NCI-H2196 treated with DMSO at 0.1 percent for 48 hours (cell line): ENCODE measurements around the gene HS6ST3.
"Not testable (repeated sequence)": the region's sequence is repeated elsewhere in the genome, so short reads cannot be mapped to it uniquely, and the experiment has no call there.

ENCODE experiments used
- DNase-seq: peaks from one replicate; lab custom pipeline; 2025; ENCODE audit not compliant: unreplicated experiment; lab: John Stamatoyannopoulos, UW

The HS6ST3 gene

DNA sequence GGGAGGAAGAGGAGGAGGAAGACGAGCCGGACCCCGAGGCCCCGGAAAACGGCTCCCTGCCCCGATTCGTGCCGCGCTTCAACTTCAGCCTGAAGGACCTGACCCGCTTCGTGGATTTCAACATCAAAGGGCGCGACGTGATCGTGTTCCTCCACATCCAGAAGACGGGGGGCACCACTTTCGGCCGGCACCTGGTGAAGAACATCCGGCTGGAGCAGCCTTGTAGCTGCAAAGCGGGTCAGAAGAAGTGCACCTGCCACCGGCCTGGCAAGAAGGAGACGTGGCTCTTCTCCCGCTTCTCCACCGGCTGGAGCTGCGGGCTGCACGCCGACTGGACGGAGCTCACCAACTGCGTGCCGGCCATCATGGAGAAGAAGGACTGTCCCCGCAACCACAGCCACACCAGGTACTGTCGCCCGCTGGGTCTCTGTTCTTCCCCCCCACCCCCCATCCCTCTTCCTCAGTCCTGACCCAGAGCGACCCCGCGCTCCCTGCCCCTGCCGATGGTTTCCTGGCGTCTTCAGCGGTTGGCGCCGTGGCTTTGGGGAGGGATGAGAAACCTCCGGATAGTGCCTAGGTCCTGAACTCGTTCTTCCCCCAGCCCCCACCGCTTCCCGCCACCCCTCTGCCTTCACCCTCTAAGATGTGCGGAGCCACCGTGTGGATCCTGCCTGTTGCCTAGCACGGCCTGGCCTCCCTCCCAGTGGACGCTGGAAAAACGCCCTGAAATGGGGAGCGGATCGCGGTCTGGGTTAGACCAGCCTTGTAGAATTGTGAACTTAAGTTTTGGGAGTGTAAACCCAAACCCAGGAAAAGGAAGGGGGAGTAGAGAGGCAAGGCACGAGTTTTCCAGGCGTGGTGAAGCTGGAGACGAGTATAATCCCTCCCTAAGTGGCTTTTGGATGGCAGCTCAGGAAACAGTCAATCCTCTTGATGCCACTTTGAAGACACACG lies 1.5 kb downstream of the HS6ST3 start:
- DNase-seq: no peak

DNA sequence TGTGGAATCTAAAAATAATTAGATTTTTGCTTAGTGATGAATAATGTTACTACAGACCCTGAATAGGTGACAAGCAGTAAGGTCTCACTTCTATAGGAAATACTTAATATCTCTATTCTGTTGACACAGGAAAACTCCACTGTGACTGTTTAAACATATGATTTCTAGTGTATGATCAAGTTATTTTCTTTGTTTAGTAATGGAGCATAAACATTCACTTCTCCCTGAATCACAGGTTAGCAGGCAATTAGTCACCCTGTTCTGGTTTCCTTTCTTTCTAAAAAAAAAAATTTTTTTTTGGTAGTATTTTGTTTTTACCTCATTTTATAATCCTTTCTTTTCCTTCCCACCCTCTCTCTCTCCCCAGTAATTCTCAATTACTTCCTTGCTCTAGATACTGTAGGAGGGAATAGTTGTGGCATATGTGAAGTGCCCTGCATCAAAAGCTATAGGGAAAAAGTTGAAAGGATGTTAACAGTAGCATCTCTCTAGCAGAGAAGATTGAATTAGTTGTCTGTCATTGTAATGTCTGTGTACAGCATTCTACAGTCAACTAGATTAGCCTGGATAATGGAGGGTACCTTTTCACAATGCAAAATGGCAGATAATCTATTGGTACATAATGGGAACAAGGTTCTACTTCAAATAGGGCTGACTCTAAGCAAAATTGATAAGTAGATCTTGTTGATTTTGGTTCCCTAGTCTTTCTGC lies 3.5 kb downstream of the HS6ST3 start:
- DNase-seq: no peak

DNA sequence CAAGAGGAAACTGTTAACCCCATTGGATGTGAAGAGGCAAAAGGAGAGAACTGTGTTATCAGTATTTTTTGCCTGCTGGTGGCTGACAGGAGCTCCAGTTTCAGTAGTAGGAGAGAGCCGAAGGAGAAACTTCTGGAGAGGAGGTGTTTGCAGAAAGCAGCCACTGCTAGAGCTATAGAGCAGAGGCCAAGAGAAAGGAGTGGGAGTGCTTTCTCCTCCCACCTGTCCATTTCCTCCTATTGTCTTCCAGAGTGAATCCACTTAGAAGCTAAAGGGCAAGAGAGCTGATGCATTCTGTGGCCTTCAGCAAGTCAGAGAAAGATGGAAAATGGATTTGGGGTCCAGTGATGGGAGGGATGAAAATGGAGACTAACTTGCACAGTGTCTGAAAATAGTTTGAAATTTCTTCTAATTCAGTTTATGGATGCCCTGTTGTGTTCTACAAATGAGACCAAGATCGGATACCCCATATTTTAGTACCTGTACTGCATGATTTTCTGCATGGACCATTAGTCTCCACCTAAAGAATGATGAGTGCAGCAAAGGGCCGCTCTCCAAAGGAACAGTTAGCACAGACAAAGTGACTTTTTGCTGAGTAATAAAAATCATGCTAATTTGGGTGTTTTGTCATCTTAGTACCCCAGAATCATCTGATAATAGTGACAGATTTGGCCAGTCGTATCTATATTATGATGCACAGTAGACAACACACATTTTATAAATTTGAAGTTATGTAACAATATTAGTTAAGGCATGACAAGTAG lies 10.7 kb downstream of the HS6ST3 start:
- DNase-seq: no peak

DNA sequence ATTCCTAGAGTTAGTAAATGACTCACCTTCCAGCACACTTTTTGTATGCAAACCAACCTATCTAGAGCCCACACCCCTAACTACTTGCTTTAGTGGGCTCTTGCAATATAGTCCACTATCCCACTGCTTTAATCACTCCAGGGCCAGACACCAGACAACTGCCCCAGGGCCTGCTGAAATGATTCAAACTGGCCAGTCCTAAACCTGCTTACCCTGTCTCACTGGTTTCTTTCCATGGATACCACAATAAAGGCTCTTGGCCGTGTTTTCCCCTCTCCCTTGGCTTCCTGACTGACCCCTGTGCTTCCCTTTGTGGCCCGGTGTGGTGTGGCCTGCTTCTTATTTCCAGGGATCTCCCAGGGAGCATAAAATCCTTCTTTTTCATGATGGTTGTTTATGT lies 14.6 kb downstream of the HS6ST3 start:
- no peak for DNase-seq

DNA sequence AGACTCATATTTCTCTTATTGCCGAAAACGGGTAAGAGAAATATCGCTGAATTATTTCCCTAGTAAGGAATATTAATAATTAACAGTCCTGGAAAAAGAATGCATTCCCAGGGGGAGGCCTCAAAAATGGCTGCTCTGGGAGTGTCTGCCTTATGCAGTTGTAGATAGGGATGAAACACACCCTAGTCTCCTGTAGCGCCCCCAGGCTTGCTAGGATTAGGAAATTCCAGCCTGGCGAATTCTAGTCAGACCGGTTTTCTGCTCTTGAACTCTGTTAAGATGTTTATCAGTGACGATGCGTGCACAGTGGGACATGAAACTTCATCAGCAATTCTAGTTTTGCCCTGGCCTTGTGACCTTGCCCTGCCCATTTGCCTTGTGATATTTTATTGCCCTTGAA lies 18.2 kb downstream of the HS6ST3 start:
- not testable (repeated sequence) for DNase-seq

DNA sequence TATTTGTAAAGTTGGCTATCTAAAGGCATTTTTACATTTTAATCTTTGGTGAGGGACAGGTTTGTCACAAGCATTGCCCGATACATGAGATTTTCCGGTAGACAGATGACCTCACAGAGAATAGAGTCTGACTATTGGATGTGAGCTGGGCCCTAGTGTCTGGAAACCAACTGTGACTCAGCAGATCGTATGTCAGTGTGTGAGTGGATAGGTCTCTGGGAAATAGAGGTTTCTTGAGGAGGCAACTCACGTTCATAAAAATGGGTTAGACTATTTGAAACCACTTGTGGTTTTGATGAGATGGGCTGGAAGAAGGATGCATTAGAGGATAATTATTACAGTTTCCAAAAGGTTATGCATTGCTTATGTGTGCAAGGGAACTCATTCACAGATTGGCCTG lies 19.2 kb downstream of the HS6ST3 start:
- no peak for DNase-seq

DNA sequence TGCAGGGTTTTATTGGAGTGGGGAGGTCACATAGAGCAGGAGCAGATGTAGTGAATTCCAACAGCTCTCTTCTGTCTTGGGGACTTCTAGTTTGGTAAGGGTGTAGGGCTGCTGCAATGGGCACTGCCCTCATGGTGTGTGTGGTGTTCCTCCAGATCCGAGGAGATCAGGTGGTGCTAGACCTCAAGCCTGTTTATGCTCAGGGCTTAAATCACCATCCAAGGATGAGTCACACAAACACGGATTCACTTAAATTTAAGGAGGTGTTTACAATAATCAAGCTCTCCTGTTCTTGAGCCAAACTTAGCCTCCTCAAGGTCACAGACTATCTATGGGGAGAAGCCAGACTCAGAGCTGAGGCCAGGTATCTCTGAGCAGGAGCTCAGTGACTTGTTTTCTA lies 23.0 kb downstream of the HS6ST3 start:
- no peak for DNase-seq

DNA sequence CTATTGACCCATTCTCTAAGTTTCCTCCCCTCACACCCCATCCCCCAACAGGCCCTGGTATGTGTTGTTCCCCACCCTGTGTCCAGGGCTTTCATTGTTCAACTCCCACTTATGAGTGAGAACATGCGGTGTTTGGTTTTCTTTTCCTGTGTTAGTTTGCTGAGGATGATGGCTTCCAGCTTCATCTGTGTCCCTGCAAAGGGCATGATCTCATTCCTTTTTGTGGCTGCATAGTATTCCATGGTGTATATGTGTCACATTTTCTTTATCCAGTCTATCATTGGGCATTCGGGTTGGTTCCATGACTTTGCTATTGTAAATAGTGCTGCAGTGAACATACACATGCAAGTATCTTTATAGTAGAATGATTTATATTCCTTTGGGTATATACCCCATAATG lies 25.5 kb downstream of the HS6ST3 start:
- not testable (repeated sequence) for DNase-seq

DNA sequence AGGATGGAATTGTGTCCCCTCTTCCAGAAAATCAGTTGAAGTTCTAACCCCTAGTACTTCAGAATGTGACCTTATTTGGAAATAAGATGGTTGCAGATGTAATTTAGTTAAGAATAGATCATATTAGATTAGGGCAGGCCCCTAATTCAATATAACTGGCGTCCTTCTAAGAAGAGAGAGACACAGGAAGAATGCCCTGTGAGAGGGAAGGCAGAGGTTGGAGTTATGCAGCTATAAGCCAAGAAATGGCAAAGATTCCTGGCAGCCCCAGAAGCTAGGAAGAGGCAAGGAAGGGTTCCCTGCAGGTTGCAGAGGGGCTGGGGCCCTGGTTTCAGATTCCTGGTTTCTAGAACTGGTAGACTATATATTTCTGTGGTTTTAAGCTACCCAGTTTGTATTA lies 30.0 kb downstream of the HS6ST3 start:
- DNase-seq: no peak

DNA sequence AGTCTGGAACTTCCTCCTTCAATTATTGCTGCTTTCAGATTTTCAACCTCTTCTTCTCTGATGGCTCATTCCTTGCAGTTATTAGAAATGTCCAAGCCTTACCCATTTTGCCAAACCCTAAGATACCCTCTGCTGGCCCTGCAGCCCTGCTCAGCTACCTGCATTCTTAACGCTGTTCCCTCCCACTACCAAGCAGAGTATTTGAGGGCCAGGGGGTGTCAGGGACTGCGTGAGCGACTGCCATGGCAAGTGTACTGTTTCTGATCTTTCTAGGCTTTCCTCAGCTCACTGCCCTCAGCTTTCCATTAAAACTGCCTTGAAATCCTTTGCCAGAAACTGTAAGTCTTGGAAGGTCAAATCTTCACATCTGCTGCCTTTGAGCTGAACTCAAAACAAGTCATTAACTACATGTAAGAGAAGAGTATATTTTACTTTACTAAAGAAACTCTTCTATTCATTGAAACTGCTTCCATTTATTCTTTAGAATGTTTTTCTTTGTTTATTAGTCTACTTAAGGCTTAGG lies 41.0 kb downstream of the HS6ST3 start:
- DNase-seq: no peak

DNA sequence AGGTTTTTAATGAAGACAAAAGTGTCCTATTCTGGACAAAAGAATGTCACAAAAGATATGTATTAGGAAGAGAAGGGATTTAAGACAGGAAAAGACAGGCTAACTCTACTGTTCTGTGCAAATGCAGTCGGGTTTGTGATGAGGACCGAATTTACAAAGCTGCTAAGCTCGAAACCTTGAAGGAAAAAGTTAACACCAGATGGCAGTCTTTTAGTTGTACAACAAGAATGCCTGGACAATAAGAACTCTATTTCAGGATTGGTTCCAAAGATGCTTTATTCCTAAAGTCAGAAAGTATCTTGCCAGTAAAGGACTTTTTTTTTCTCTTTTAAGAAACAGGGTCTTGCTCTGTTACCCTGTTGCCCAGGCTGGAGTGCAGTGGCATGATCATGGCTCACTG lies 51.1 kb downstream of the HS6ST3 start:
- DNase-seq: no peak

DNA sequence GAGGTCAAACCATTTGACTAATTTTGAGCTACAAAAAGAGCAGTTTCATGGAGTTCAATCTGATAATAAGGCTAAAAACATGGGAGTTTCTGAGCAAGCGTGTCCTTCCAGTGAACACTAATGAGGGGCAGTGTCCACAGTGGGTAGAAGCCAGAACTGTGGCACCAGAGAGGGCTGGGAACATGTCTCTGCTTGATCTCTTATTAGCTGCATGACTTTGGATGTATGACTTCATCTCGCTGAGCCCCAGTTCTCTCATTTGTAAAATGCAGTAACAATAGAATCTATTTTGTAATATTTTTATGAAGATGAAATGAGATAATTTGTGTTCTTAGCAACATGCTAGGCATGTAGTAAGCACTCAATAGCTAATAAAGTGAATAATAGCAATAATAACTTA lies 69.8 kb downstream of the HS6ST3 start:
- no peak for DNase-seq

DNA sequence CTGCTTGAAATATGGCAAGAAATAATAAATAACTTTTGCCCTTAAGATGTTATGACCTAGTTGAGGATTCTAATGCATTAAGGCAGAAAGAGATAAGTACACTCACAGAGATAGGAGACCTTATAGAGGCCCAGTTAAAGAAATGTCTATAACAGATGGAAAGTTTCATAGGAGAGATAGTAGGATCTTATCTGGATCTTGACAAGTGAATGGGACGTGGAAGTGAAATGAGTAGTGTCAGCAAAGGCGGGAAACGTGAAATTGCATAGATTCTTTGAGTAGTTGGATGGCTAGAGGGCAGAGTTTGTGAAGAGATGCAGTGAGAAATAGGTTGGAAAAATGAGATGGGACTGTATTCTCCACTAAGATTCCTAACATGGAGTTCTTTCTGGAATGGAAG lies 71.2 kb downstream of the HS6ST3 start:
- no peak for DNase-seq

DNA sequence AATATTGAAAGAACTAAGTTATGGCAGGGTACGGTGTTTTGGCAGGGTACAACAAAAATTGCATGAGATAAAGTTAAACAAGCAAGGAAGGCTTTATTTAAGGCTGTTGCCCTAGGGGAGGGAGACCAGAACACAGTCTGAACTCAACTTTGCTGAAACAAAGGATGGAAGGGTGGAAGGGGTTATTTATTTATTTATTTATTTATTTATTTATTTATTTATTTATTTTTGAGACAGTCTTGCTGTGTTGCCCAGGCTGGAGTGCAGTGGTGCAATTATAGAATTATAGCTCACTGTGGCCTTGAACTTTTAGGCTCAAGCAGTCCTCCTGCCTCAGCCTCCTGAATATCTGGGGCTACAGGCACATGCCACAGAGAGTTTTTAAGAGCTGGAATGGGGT lies 75.9 kb downstream of the HS6ST3 start:
- DNase-seq: no peak

DNA sequence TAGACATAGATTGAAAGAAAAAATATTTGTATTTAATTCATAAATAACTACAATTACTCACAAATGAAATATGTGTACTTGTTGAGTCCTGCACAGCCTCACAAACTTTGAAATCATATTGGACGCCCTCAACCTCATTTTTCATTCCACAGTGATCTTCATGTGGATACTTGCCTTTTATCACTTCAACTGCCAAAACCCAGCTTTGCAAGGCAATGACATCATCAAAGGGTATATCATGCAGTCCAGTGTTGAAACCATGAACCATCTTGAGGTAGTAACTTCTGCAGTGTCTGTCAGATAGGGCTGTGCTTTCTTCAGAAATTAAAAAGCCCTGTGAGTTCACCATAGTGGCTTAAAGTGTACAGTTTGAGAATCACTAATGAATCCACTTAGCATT lies 82.2 kb downstream of the HS6ST3 start:
- DNase-seq: no peak

DNA sequence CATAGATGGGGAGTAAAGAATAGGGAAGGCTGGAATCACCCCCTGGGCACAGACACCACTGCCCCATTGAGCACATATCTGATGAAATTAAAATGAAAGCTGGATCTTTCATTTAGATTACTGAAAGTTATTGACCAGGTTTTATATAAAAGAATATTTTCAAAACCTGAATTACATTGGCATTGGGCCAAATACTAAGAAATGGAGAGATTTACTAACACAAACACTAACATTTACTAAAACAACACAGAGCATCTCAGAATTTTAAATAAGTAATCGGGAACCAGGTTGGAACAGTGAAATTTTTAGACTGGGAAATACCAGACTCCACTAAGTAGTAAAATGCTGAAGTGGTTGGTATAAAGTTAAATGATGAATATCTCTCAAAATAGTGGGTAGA lies 88.9 kb downstream of the HS6ST3 start:
- DNase-seq: no peak

DNA sequence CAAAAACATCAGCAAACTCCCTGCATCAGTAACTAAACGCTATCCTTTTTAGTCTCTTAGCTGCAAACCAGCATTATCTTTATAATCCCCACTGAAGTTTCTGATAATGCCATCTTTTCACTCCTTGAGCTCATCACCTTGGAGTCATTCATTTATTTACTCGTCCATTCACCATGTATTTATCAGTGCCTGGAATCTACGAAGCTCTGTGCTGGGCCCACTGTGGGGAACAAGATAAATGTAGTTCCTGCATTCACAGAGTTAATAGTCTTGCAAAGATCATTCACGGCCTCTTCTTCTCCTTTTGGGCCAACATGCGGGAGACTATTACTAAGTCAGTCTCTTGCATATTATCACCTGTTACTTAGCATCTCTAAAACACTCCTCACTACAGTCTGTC lies 89.4 kb downstream of the HS6ST3 start:
- DNase-seq: no peak

DNA sequence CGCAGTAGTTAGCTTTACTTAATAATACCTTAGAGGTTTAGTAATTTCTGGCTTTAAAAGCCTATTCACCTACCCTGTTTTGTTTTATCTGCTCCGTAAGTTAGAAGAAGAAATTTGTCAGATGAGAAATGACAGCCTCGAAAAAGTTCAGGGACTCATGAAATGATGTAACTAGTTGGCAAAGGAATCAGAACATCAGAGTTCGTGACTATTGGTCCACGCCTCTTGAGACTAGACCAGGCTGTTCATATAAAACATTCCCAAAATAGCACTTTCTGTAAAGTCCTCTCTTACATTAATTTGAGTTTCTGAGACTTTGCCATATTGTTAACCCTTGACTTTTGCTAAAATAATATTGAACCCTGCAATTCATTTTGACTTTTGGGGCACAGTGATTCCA lies 92.0 kb downstream of the HS6ST3 start:
- no peak for DNase-seq

DNA sequence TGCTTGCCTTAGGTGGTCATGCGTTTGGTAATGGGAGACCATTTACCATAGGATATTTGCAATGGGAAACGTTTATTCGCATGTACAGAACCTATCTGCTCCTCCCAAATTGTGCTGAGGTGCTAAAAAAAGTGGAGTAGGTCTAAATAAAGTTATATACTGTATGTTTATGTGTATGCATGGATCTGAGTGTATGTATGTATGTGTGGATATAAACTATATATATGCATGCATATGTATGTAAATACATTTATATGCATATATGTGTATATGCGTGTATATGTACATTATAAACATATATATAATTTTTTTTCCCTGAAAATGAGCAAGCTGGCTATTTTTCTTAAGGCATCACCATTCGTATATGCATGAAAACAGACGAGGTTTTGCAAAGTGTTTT lies 95.9 kb downstream of the HS6ST3 start:
- no peak for DNase-seq

DNA sequence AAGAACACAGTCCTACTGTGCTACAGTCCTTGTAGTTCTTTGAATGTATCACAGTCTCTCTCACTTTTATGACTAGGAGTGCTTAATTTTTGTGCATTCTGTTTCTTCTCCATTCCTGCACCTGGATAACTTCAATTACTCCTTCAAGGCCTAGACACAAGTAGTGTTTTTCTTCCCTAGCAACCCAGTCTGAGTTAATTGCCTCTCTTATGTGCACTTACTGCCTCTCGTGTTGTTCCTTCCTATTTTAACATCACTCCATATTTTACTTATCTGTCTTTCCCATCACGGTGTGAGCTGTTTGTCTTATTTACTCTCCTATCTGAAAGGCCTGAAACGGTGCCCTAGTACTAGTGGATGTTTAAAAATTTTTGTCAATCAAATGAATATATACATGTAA lies 101.5 kb downstream of the HS6ST3 start:
- DNase-seq: no peak

DNA sequence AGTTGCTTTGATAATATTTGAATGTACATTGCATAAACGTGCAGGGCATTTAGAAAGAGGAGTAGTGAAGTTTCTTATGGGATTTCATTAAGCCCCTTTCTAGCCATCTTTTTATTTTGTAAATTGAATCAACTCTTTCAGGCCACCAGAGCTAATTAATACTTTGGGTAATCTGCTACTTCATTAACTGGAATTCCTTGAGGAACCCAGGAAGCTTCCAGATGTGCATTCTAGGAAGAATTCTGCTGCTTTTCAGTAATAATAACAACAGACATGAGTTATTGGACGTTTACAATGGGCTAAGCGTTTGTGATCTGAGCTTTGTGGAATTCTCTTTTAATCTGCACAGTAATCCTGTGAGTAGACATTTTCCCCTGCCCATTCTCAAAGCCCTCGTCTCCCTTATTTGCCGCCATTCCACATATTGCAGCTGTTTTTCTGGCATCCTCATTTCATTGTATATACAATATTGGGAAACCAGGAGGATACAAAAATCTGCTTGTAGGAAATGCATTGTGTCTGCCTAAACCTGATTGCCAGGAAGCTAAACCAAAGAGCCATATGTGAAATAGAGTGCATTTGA lies 103.9 kb downstream of the HS6ST3 start:
- DNase-seq: no peak
